Memory B cell (primary cell): ENCODE measurements around the gene MAP3K4.

Experiments
- ATAC-seq: fragments of 150-1000 bp; cut with Tn5 transposase; 2 replicates; pipeline ENCODE4 v1.10.0; 2021; ENCODE audit warnings: low read depth, mild to moderate bottlenecking, moderate library complexity
- DNase-seq, 2 donors: peaks; one replicate each; pipeline ENCODE4 v3.0.0; 2022; ENCODE audit warnings: low spot score in 2 of 2
- H3K27ac Mint-ChIP-seq: one replicate; pipeline ENCODE4 v1.8.0; 2022; ENCODE audit warnings: mild to moderate bottlenecking, moderate library complexity, mixed read lengths
- H3K27me3 Mint-ChIP-seq: one replicate; pipeline ENCODE4 v1.8.0; 2022; ENCODE audit warnings: mixed read lengths
- H3K36me3 Mint-ChIP-seq: one replicate; pipeline ENCODE4 v1.8.0; 2022; ENCODE audit warnings: mild to moderate bottlenecking, mixed read lengths
- H3K4me1 Mint-ChIP-seq: one replicate; pipeline ENCODE4 v1.8.0; 2022; ENCODE audit warnings: mixed read lengths
- H3K4me3 Mint-ChIP-seq: one replicate; pipeline ENCODE4 v1.8.0; 2022; ENCODE audit warnings: mild to moderate bottlenecking, moderate library complexity, mixed read lengths
- H3K9me3 Mint-ChIP-seq: one replicate; pipeline ENCODE4 v1.8.0; 2022; ENCODE audit warnings: mixed read lengths

The MAP3K4 gene

DNA sequence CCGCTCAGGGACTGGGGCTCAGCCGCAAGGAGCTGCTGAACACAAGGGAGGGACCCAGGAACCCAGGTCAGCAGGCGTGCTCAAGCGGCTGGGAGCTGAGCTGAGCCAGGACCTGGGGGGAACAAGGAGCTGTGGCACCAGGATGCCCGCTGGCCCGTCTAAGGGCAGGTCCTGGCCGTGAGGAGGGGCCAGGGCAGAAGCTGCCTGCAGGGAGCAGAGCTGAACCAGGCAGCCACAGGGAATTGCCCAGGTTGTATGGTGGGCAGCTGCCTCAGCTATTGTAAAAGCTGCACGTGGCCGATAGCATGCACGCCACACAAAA, 148.9 kb downstream of the MAP3K4 start:
- no peak for ATAC-seq
- no peak for DNase-seq
- no peaks in the 10 kb centered on the region for H3K27me3 Mint-ChIP-seq
- H3K27ac Mint-ChIP-seq, result no peak overlapping the region
- no peaks in the 10 kb centered on the region for H3K9me3 Mint-ChIP-seq
- no peak overlapping the region for H3K4me3 Mint-ChIP-seq
- no peaks in the 10 kb centered on the region for H3K4me1 Mint-ChIP-seq
- peaks cover 3% of the 10 kb centered on the region for H3K36me3 Mint-ChIP-seq

DNA sequence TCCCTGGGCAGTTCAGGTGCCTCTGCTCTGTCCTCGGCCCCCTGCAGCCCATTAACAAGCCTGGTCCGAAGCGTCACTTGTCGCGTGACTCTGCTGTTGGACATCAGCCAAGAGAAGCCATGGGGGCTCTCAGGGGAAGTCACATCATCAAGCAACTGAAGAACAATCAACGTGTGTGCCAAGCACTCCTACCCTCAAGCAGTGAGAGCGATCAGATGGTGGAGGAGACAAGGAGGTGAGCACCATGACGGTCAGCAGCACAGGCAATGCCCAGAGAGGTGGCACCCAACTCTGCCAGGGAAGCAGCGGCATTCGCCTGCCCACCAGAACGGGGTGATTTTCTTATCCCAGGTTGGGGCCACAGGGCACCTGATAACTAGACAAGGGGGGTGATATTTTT, 149.6 kb downstream of the MAP3K4 start:
- H3K9me3 Mint-ChIP-seq, result no peaks in the 10 kb centered on the region
- ATAC-seq (no peak), DNase-seq (no peak)
- peaks cover 3% of the 10 kb centered on the region for H3K36me3 Mint-ChIP-seq
- H3K27me3 Mint-ChIP-seq, result no peaks in the 10 kb centered on the region
- H3K27ac Mint-ChIP-seq, result no peak overlapping the region
- H3K4me1 Mint-ChIP-seq, result no peaks in the 10 kb centered on the region
- H3K4me3 Mint-ChIP-seq, result no peak overlapping the region

DNA sequence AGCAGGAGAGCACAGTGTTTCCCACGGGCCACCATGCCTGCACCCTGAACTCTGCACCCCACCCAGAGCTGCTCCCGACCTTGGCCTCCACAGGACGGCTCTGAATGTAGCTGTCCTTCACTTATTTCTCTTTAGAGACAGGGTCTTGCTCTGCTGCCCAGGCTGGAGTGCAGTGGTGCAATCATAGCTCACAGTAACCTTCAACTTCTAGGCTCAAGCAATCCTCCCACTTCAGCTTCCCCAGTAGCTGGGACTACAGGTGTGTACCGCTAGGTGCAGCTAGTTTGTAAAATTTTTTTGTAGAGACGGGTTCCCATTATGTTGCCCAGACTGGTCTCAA, 151.4 kb downstream of the MAP3K4 start:
- DNase-seq (no peak), ATAC-seq (no peak)
- Mint-ChIP-seq H3K36me3 (peaks cover 3% of the 10 kb centered on the region), H3K27me3 (no peaks in the 10 kb centered on the region), H3K9me3 (no peaks in the 10 kb centered on the region), H3K4me3 (no peak overlapping the region), H3K27ac (no peak overlapping the region), H3K4me1 (no peaks in the 10 kb centered on the region)

DNA sequence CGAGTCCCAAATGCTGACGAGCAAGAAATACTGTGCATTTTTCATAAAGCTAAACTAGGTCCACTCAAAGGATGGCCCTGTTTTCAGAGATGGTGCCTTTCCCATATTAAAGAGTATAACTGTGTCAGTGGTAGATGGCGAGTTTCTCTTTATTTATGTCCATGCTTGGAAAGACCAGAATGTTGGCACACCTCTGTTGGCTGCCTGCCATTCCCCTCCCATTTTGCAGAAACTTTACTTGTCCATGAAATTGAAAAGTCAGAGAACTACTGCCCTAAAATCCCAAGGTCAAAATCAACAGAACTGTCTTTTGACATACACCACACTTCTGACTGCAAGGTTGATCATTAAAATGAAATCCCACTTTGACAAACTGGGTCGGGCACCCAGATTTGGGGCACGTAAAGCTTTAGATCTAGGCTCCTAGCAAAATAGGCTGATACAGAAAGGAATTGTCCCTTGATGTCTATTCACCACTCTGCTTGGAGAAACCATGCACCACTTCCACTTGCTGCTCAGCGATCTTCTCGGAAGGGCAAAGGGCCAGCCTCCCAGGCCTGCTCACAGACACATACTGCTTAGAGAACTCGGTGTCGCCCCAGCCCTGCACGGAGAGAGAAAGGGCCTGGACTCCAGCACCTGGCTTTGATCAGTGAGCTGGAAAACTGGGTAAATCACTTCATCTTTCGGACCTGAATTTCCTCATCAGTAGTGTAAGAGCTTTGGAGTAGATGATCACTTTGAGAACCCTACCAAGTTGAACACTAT, 152.3 kb downstream of the MAP3K4 start:
- no peaks in the 10 kb centered on the region for H3K4me1 Mint-ChIP-seq
- no peaks in the 10 kb centered on the region for H3K9me3 Mint-ChIP-seq
- ATAC-seq, result no peak
- H3K36me3 Mint-ChIP-seq, result peaks cover 3% of the 10 kb centered on the region
- H3K27me3 Mint-ChIP-seq, result no peaks in the 10 kb centered on the region
- no peak overlapping the region for H3K27ac Mint-ChIP-seq
- H3K4me3 Mint-ChIP-seq, result no peak overlapping the region
- no peak for DNase-seq

DNA sequence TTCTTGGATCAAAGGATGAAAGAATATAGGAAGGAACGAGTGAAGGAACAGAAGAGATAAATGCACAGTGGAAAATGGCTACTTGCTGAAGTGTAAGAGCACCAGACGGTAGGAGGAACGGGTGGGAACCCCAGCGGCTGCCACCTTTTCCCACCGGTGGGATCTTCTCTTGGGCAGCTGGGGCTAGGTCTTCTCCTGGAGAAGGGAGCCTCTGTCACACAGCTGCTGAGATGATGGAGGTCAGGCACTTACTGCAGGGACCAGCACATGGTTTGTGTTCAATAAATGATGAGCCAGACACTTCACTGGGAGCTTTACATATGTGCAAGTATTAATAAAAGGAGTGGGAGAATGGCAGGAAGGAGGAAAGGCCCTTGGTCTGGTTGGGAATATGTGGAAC, 158.6 kb downstream of the MAP3K4 start:
- Mint-ChIP-seq H3K27ac (no peak overlapping the region), H3K9me3 (no peaks in the 10 kb centered on the region), H3K4me1 (no peaks in the 10 kb centered on the region)

DNA sequence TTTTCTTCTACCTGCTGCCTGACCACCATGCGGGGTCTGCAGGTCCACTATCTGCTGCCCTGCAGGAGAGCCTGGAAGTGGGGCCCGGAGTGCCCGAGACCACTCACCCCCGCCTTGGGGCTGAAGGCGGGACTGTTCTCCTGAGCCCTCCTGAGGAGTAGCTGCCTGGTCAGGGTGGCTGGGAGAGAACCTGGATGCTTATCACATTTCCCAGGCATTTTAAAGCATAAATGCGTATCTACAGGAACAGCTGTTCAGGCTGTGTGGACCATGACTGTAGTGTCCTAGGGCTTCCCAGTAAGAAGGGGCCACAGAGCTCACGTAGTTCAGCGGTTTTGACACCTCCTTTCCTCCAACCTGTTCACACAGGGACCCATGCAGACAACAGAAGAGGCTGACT, 159.0 kb downstream of the MAP3K4 start:
- ATAC-seq (no peak), DNase-seq (no peak)
- H3K4me3 Mint-ChIP-seq, result no peak overlapping the region
- H3K36me3 Mint-ChIP-seq, result no peaks in the 10 kb centered on the region
- peaks cover 3% of the 10 kb centered on the region for H3K27me3 Mint-ChIP-seq
- H3K9me3 Mint-ChIP-seq, result no peaks in the 10 kb centered on the region
- H3K27ac Mint-ChIP-seq, result no peak overlapping the region
- no peaks in the 10 kb centered on the region for H3K4me1 Mint-ChIP-seq

More for the DNA sequence above, 158.6 kb downstream of the MAP3K4 start:
- ATAC-seq (no peak), DNase-seq (no peak)
- peaks cover 3% of the 10 kb centered on the region for H3K27me3 Mint-ChIP-seq
- no peak overlapping the region for H3K4me3 Mint-ChIP-seq
- no peaks in the 10 kb centered on the region for H3K36me3 Mint-ChIP-seq

GRCh38 chr6:161151059-161151645, 159.6 kb downstream of the MAP3K4 start:
- H3K9me3 Mint-ChIP-seq, result no peaks in the 10 kb centered on the region
- no peak overlapping the region for H3K27ac Mint-ChIP-seq
- H3K4me3 Mint-ChIP-seq, result no peak overlapping the region
- ATAC-seq, result no peak
- DNase-seq, result no peak
- H3K27me3 Mint-ChIP-seq, result peaks cover 3% of the 10 kb centered on the region
- H3K4me1 Mint-ChIP-seq, result no peaks in the 10 kb centered on the region
- no peaks in the 10 kb centered on the region for H3K36me3 Mint-ChIP-seq

GRCh38 chr6:161151660-161152526, 160.3 kb downstream of the MAP3K4 start:
- DNase-seq, result no peak
- no peak overlapping the region for H3K4me3 Mint-ChIP-seq
- H3K27ac Mint-ChIP-seq, result no peak overlapping the region
- no peak for ATAC-seq
- H3K27me3 Mint-ChIP-seq, result peaks cover 3% of the 10 kb centered on the region
- peaks cover under 1% of the 10 kb centered on the region for H3K9me3 Mint-ChIP-seq
- no peaks in the 10 kb centered on the region for H3K4me1 Mint-ChIP-seq
- peaks cover under 1% of the 10 kb centered on the region for H3K36me3 Mint-ChIP-seq

GRCh38 chr6:161152527-161152862, 160.9 kb downstream of the MAP3K4 start:
- Mint-ChIP-seq H3K4me3 (no peak overlapping the region), H3K36me3 (peaks cover 2% of the 10 kb centered on the region), H3K27ac (no peak overlapping the region), H3K4me1 (no peaks in the 10 kb centered on the region), H3K27me3 (peaks cover 3% of the 10 kb centered on the region), H3K9me3 (peaks cover 2% of the 10 kb centered on the region)
- ATAC-seq (no peak), DNase-seq (no peak)

DNA sequence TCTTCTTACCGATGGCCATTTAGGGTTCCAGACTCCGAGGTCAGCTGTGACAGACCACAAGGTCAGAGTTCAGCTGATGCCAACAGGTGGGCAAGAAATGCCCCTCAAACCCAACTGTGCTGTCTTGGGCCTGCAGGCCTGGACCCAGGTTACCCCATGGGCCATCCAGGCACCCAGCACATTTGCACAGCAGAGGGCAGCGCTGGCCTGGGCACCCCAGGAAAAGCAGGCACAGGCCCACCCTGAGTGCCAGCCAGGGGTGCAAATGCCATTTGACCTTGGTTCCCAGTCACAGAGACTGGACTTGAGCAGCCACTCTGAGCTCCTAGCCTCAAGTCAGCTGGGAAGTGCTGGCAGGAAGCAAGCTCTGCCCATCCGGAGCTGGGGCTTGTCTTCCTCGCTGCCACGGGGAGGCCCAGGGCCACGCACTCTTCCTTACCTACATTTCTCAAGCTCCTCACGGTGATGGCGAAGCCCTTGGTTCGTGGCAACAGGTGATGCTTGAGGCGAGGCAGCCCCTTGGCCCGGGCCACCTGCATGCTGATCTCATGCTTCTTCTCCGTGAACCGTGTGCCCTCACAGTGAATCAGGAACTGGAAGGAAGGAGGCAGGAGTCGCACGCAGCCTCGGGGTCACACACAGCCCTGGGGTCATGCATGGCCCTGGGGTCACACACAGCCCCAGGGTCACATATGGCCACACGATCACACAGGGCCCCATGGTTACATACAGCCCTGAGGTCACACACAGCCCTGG, 161.5 kb downstream of the MAP3K4 start:
- Mint-ChIP-seq H3K9me3 (peaks cover 2% of the 10 kb centered on the region), H3K36me3 (peaks cover 2% of the 10 kb centered on the region), H3K27ac (no peak overlapping the region), H3K4me3 (no peak overlapping the region), H3K27me3 (peaks cover 3% of the 10 kb centered on the region), H3K4me1 (no peaks in the 10 kb centered on the region)
- DNase-seq (no peak), ATAC-seq (no peak)

DNA sequence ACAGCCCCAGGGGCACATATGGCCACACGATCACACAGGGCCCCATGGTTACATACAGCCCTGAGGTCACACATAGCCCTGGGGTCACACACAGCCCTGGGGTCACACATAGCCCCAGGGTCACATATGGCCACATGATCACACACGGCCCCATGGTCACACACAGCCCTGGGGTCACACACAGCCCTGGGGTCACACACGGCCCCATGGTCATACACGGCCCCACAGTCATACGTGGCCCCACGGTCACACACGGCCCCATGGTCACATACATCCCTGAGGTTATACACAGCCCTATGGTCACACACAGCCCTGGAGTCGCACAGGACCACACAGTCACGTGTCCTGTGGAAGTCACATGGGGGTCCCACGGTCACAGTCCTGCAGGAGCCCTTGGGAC, 162.2 kb downstream of the MAP3K4 start:
- Mint-ChIP-seq H3K9me3 (peaks cover 2% of the 10 kb centered on the region), H3K27ac (no peak overlapping the region), H3K4me1 (no peaks in the 10 kb centered on the region), H3K36me3 (peaks cover 2% of the 10 kb centered on the region), H3K4me3 (no peak overlapping the region), H3K27me3 (peaks cover 3% of the 10 kb centered on the region)
- no peak for DNase-seq
- no peak for ATAC-seq

DNA sequence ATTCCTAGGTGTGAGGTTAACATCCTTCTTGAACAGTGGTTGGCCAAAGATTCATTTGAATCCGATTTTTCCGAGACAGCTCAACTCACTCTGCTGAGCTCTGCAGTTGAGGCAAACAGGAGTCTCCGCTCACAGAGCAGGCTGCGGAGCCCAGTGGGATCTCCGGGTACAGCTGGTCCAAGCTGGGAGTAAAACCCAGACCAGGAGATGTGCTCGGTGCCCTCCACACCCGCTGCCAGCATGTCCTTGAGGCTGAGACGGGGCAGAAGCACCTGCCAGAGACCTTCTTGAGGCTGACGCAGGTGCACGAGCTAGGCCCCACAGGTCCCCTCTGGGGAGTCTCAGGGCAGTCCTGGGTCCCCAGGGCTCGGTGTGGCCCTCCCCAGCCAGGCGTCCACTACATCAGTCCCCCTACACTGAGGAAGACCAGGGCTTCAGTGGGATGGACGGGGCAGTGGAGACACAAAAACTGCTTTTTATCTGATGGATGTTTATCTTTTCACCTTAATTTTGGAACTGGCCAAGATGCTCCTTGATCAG, 163.3 kb downstream of the MAP3K4 start:
- H3K36me3 Mint-ChIP-seq, result peaks cover 2% of the 10 kb centered on the region

DNA sequence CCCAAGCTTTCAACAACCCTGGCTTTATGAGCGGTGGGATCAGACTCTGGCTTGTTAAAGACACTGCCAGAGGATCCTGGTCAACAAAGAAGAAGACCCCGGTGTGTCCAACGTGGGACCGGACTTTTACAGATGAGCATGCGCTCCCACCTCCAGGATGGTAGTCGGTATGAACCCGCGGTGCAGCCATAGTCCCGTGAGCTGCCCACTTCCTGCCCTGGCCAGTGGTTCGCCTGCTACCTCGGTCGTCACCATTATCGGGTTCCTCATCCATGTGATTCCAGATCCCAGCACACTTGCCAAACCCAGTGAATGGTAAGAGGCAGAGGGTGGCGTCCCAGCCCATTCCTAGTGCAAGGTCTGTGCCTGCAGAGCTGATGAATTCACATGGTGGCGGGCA, 169.6 kb downstream of the MAP3K4 start:
- H3K36me3 Mint-ChIP-seq, result peaks cover 2% of the 10 kb centered on the region
- H3K27ac Mint-ChIP-seq, result no peak overlapping the region
- H3K4me3 Mint-ChIP-seq, result no peak overlapping the region
- H3K4me1 Mint-ChIP-seq, result no peaks in the 10 kb centered on the region
- H3K27me3 Mint-ChIP-seq, result no peaks in the 10 kb centered on the region
- ATAC-seq (no peak), DNase-seq (no peak)
- peaks cover 2% of the 10 kb centered on the region for H3K9me3 Mint-ChIP-seq

More for the DNA sequence above, 163.3 kb downstream of the MAP3K4 start:
- Mint-ChIP-seq H3K4me3 (no peak overlapping the region), H3K9me3 (peaks cover 2% of the 10 kb centered on the region), H3K27ac (no peak overlapping the region), H3K27me3 (peaks cover 3% of the 10 kb centered on the region), H3K4me1 (no peaks in the 10 kb centered on the region)
- DNase-seq, result no peak
- ATAC-seq, result no peak
